WI38 (cell line): ENCODE results near the gene B3GALT6.

ENCODE experiments used
- H3K4me3 ChIP-seq: 2 replicates; pipeline ENCODE4 v1.5.1; 2011; ENCODE audit warnings: low read depth, mild to moderate bottlenecking, control low read depth, low read length
- TF ChIP-seq, protein P1 (sequence below): IDR thresholded peaks from 2 replicates; pipeline ENCODE4 v1.5.1; 2012; ENCODE audit warnings: low read depth, mild to moderate bottlenecking, control low read depth, low read length

Gene B3GALT6

DNA sequence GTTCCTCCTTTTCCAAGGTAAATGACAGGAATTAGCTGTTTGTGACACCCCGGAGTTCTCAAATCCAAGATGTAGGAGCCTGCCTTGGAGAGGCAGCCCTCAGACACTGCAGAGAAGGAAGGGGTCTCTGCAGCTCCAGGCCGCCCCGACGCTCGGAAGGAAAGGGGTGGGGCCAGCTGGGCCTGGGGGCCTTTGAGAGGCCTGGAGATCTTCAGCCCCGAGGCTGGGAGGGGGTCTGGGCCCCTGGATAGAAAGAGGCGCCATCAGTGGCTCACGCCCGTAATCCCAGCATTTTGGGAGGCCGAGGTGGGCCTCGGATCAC lies 24.5 kb upstream of the B3GALT6 start:
- TF ChIP-seq, protein P1, sequence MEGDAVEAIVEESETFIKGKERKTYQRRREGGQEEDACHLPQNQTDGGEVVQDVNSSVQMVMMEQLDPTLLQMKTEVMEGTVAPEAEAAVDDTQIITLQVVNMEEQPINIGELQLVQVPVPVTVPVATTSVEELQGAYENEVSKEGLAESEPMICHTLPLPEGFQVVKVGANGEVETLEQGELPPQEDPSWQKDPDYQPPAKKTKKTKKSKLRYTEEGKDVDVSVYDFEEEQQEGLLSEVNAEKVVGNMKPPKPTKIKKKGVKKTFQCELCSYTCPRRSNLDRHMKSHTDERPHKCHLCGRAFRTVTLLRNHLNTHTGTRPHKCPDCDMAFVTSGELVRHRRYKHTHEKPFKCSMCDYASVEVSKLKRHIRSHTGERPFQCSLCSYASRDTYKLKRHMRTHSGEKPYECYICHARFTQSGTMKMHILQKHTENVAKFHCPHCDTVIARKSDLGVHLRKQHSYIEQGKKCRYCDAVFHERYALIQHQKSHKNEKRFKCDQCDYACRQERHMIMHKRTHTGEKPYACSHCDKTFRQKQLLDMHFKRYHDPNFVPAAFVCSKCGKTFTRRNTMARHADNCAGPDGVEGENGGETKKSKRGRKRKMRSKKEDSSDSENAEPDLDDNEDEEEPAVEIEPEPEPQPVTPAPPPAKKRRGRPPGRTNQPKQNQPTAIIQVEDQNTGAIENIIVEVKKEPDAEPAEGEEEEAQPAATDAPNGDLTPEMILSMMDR: no peak
- no peak overlapping the region for H3K4me3 ChIP-seq

DNA sequence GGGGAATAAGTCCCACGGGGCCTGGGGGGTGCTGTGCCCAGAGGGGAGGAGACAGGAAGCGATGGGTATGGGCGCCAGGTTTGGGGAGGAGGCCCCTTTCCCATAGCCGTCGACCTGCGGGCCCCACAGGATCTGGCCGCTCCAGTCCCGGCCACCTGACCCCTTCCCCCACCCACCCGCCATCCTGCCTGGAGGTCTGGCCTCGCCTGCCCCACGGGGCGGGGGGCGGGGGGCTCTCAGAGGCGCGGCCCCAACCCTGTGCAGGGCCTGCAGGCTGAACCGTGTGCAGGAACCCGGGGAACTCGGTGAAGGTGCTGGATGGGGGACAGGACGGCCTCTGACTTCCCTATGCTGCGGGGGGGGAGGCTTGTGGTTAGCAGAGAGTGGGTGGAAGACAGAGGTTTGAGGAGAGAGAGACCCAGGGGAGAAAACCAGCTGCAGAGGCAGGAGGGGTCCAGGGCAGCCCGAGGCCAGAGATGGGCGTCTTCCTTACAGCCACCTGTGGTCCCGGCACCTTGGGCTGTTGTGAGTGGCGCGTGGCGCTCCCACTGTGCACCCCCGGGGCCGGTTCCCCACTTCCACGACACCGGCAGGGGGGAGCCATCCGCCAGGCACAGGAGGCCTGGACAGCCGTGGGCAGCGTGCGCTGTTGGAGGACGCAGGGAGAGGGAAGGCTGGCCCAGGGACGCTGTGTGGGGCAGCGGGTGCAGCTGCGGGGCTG lies 23.2 kb upstream of the B3GALT6 start:
- H3K4me3 ChIP-seq: no peak overlapping the region
- TF ChIP-seq, protein P1: no peak

- H3K4me3 ChIP-seq: no peak overlapping the region
- TF ChIP-seq, protein P1: no peak
Observed at GRCh38 chr1:1210726-1211540, 21.1 kb upstream of the B3GALT6 start.

DNA sequence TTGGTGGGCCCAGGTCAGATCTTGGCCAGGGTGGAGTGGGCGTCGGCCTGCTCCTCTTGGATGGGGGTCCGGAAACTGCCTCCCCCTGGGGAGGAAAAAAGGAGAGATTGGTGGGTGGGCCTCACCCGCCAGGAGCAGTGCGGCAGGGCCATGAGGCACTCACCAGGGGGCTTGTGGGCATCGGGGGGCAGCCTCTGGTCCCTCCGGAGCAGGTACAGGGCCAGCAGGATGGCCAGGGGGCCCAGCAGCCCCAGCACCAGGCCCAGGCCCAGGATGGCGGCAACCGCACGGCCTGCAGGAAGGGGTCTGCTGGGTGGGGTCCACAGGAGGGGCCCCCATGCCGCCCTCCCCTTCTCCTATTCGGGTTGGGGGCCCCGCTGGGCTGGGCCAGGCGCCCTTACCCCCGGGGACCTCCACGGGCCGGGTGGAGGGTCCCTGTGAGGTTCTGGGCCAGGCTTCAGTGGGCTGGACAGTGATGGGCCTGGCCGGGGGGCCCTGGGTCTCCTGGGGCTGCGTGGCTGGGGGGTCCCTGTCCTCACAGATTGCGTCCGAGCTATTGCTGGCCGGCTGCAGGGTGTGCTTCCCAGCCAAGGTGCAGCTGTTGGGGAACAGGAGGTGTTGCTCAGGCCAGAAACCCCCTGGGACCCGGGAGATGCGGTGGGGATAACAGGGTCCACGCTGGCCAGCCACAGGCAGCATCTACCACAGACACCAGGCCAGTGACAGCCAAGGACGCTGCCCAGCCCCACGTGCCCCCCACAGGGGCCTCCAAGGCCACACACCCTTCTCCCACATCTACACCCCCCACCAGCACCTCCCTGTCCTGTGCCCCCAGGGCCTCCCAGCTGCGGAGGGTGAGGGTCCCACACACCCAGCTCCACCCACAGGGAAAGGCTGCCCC lies 20.2 kb upstream of the B3GALT6 start:
- TF ChIP-seq, protein P1: no peak
- H3K4me3 ChIP-seq: no peak overlapping the region

DNA sequence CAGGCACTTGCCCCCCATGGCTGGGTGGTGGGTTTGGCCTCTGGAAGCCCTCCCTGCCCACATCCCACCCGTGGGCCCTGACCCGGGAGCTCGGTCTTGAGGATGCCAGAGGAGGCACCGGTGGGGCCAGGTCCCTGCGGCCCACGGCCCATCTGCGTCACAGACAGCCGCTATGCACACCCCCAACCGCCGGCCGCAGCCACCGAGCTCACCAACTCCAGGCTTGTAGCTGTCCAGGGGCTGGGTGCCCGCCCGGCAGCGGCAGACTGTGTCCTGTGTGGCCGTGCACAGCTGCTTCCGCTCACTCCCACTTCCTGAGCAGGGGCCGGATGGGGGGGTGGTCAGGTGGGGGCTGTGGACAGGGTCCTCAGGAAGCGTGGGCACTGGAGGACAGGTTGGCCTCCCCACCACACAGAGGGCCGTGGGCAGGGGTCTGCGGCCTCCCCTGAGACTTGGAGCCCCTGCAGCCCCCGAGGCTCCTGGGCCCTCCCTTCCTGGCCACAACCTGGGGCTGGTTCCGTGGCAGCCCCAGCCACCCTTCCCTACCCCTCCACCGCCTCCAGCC lies 19.2 kb upstream of the B3GALT6 start:
- H3K4me3 ChIP-seq: no peak overlapping the region
- TF ChIP-seq, protein P1: no peak

- TF ChIP-seq, protein P1: no peak
Observed at GRCh38 chr1:1213345-1214265, 18.4 kb upstream of the B3GALT6 start, which contains the start of gene TNFRSF4. Gene TNFRSF4 (minus strand): TSS chr1:1214153. CDS start chr1:1214127, 26 bp downstream.

More at GRCh38 chr1:1213345-1214265, 18.4 kb upstream of the B3GALT6 start, which contains the start of gene TNFRSF4:
- no peak within 1 kb of the TSS for H3K4me3 ChIP-seq
